B cell (primary cell): ENCODE data around the gene CAMK2B. TPM values are rescaled to one million over a fixed set of nuclear protein-coding genes. Genes with fewer than 3 reads are reported as not detected.

Experiments
- ATAC-seq: fragments of 200-7000 bp; cut with Tn5 transposase; one replicate; pipeline ENCODE4 v1.10.0; 2021; ENCODE audit warnings: low read depth, mild to moderate bottlenecking, moderate number of reproducible peaks, moderate library complexity
- CTCF ChIA-PET: fragments of 350-600 bp; sonication (Branson Sonifier 250); formaldehyde crosslinking; loops from one replicate; lab custom pipeline; 2021; ENCODE audit warnings: antibody characterized with exemption, inconsistent platforms; lab: Charles Lee
- POLR2A ChIA-PET: fragments of 350-600 bp; sonication (Branson Sonifier 250); formaldehyde crosslinking; loops from one replicate; lab custom pipeline; 2021; ENCODE audit warnings: antibody characterized with exemption; lab: Charles Lee
- DNase-seq: peaks from one replicate; pipeline ENCODE4 v3.0.0; 2013
- H2AFZ ChIP-seq: 2 replicates; pipeline ENCODE4 v1.6.1; 2012; ENCODE audit warnings: mild to moderate bottlenecking, low read depth, low read length; ENCODE audit not compliant: insufficient read depth, poor library complexity, severe bottlenecking
- H3K27ac ChIP-seq, 2 donors: 1 replicate in 1 of 2; 2 replicates in 1 of 2; pipeline ENCODE4 v1.5.1; 2012 to 2013; ENCODE audit warnings: low read length in 2 of 2, mild to moderate bottlenecking in 2 of 2, moderate library complexity in 1 of 2
- H3K27me3 ChIP-seq, 4 experiments: fragments of 200-600 bp in 1 of 4; sonication (generic) in 1 of 4; replicated peaks in 1 of 4; 1 replicate in 2 of 4; 2 replicates in 2 of 4; pipeline versions ENCODE4 v1.6.1 to v1.7.0; 2013 to 2016; ENCODE audit warnings: low read length in 3 of 4, mild to moderate bottlenecking in 2 of 4, mixed read lengths in 1 of 4, moderate library complexity in 1 of 4; ENCODE audit not compliant: insufficient read depth in 4 of 4, control insufficient read depth in 3 of 4; ENCODE audit errors: control extremely low read depth in 1 of 4
- H3K36me3 ChIP-seq, 2 experiments: replicated peaks in 1 of 2; 1 replicate in 1 of 2; 2 replicates in 1 of 2; pipeline versions ENCODE4 v1.6.1 to v1.7.1; 2013; ENCODE audit warnings: low read length in 1 of 2; ENCODE audit not compliant: insufficient read depth in 2 of 2, control insufficient read depth in 1 of 2; ENCODE audit errors: control extremely low read depth in 1 of 2, extremely low read depth in 1 of 2
- H3K4me1 ChIP-seq, 2 donors: fragments of 200-600 bp in 1 of 2; sonication (generic) in 1 of 2; 1 replicate in 1 of 2; 2 replicates in 1 of 2; pipeline versions ENCODE4 v1.5.1 to v1.6.1; 2013 to 2017; ENCODE audit warnings: low read length in 2 of 2; ENCODE audit not compliant: control insufficient read depth in 2 of 2, insufficient read depth in 2 of 2
- H3K4me2 ChIP-seq: replicated peaks from 2 replicates; pipeline ENCODE3; 2012; ENCODE audit warnings: mild to moderate bottlenecking, low read depth, low read length; ENCODE audit not compliant: poor library complexity, severe bottlenecking
- H3K4me3 ChIP-seq, 5 experiments: fragments of 200-600 bp in 1 of 5; sonication (generic) in 1 of 5; 1 replicate in 3 of 5; 2 replicates in 2 of 5; pipeline versions ENCODE4 v1.5.1 to v1.7.0; 2011 to 2016; ENCODE audit warnings: low read length in 4 of 5, mild to moderate bottlenecking in 4 of 5, low read depth in 2 of 5, control low read depth in 1 of 5, moderate library complexity in 1 of 5; ENCODE audit not compliant: insufficient read depth in 1 of 5; ENCODE audit errors: control extremely low read depth in 1 of 5, extremely low read depth in 1 of 5
- H3K79me2 ChIP-seq: fragments of 200-600 bp; sonication (generic); one replicate; pipeline ENCODE4 v1.6.0; 2016; ENCODE audit warnings: low read length; ENCODE audit not compliant: control insufficient read depth, insufficient read depth
- H3K9ac ChIP-seq: fragments of 200-600 bp; sonication (generic); 2 replicates; pipeline ENCODE4 v1.6.1; 2017; ENCODE audit warnings: mild to moderate bottlenecking, low read length, moderate library complexity
- H3K9me3 ChIP-seq, 3 donors: one replicate each; pipeline versions ENCODE4 v1.6.1 to v1.7.1; 2013; ENCODE audit warnings: low read length in 2 of 3; ENCODE audit not compliant: control insufficient read depth in 2 of 3, insufficient read depth in 1 of 3; ENCODE audit errors: control extremely low read depth in 1 of 3
- H4K20me1 ChIP-seq: 2 replicates; pipeline ENCODE4 v1.6.0; 2012; ENCODE audit warnings: mild to moderate bottlenecking, low read length; ENCODE audit not compliant: insufficient read depth, control insufficient read depth, poor library complexity, severe bottlenecking
- H3K27ac Mint-ChIP-seq: one replicate; pipeline ENCODE4 v1.8.0; 2021; ENCODE audit warnings: mixed read lengths
- H3K27me3 Mint-ChIP-seq: one replicate; pipeline ENCODE4 v1.8.0; 2021; ENCODE audit warnings: mixed read lengths
- H3K4me1 Mint-ChIP-seq: one replicate; pipeline ENCODE4 v1.8.0; 2021; ENCODE audit warnings: mixed read lengths
- H3K4me3 Mint-ChIP-seq: one replicate; pipeline ENCODE4 v1.8.0; 2021; ENCODE audit warnings: mixed read lengths
- H3K9me3 Mint-ChIP-seq: one replicate; pipeline ENCODE4 v1.8.0; 2022; ENCODE audit warnings: mixed read lengths; ENCODE audit not compliant: insufficient read depth
- EZH2 ChIP-seq: IDR thresholded peaks from 2 replicates; pipeline ENCODE4 v1.6.1; 2012; ENCODE audit warnings: borderline replicate concordance, low read depth, mild to moderate bottlenecking, moderate library complexity, low read length; ENCODE audit not compliant: insufficient read depth, poor library complexity, severe bottlenecking
- WGBS: methylation state at CpG from one replicate; pipeline ENCODE4 v1.1.5; 2013; ENCODE audit warnings: missing lambda C conversion rate; ENCODE audit not compliant: insufficient coverage; 5-methylcytosine and 5-hydroxymethylcytosine counted together
- intact Hi-C: fragments of 100-400 bp; cut with micrococcal nuclease; formaldehyde crosslinking; loops from one replicate; pipeline ENCODE4 v1.10.0; 2022
- polyA plus RNA-seq: library from polyadenylated mRNA; depleted of rRNA; stranded (reverse); fragments of >200 nt; gene quantifications from 2 replicates; pipeline ENCODE4 v1.2.3, GENCODE V29; 2012
- total RNA-seq, 2 donors: library from RNA; stranded (reverse); fragments of 120-200 nt in 1 of 2; gene quantifications; 1 replicate in 1 of 2; 2 replicates in 1 of 2; pipeline versions ENCODE4 v1.2.3 to v1.2.4, GENCODE V29; 2013 to 2022
- TF ChIP-seq, protein P1 (sequence below): fragments of 200-600 bp; IDR thresholded peaks from one replicate; pipeline ENCODE4 v1.8.0; 2022; ENCODE audit warnings: antibody characterized with exemption, mild to moderate bottlenecking

Gene CAMK2B
- total and polyA plus RNA-seq, 2 donors (not counting 1 experiment from before 2014, with no cell fraction given), result 0.42 TPM; not detected in 1

DNA sequence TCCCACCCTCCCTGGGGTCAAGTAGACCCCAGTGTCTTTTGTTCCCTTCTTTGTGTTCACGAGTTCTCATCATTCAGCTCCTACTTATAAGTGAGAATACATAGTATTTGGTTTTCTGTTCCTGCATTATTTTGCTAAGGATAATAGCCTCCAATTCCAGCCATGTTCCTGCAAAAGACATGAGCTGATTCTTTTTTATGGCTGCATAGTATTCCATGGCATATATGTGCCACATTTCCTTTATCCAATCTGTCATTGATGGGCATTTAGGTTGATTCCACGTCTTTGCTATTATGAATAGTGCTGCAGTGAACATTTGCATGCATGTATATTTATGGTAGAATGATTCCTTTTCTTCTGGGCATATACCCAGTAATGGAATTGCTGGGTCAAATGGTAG, 28.3 kb upstream of the CAMK2B start:
- POLR2A ChIA-PET, result no interaction called here
- intact Hi-C loops, result no loop called here
- no peak overlapping the region for H2AFZ ChIP-seq
- ATAC-seq, result no peak
- no CpG with 5 or more reads among the region's 2 CpGs for WGBS
- H3K4me3 ChIP-seq, result no peak overlapping the region
- H3K36me3 ChIP-seq, result no peaks in the 10 kb centered on the region
- H3K4me3 Mint-ChIP-seq, result no peak overlapping the region
- H3K4me1 ChIP-seq, result no peaks in the 10 kb centered on the region
- H4K20me1 ChIP-seq, result no peaks in the 10 kb centered on the region
- H3K9me3 Mint-ChIP-seq, result peaks cover 4% of the 10 kb centered on the region
- no peak overlapping the region for H3K27ac Mint-ChIP-seq
- TF ChIP-seq EZH2, result no peak
- TF ChIP-seq, protein P1, sequence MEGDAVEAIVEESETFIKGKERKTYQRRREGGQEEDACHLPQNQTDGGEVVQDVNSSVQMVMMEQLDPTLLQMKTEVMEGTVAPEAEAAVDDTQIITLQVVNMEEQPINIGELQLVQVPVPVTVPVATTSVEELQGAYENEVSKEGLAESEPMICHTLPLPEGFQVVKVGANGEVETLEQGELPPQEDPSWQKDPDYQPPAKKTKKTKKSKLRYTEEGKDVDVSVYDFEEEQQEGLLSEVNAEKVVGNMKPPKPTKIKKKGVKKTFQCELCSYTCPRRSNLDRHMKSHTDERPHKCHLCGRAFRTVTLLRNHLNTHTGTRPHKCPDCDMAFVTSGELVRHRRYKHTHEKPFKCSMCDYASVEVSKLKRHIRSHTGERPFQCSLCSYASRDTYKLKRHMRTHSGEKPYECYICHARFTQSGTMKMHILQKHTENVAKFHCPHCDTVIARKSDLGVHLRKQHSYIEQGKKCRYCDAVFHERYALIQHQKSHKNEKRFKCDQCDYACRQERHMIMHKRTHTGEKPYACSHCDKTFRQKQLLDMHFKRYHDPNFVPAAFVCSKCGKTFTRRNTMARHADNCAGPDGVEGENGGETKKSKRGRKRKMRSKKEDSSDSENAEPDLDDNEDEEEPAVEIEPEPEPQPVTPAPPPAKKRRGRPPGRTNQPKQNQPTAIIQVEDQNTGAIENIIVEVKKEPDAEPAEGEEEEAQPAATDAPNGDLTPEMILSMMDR, result no peak
- H3K4me2 ChIP-seq, result no peak overlapping the region
- H3K9ac ChIP-seq, result no peak overlapping the region
- H3K9me3 ChIP-seq, result peaks cover 0 to 12% (median 9%) of the 10 kb centered on the region in 3 donors
- no peak overlapping the region for H3K27ac ChIP-seq
- no peak for DNase-seq
- H3K27me3 Mint-ChIP-seq, result peaks cover 47% of the 10 kb centered on the region
- H3K79me2 ChIP-seq, result no peaks in the 10 kb centered on the region
- CTCF ChIA-PET, result no interaction called here
- H3K4me1 Mint-ChIP-seq, result no peaks in the 10 kb centered on the region
- peaks cover 0 to 11% (median 3%) of the 10 kb centered on the region in 4 experiments for H3K27me3 ChIP-seq

DNA sequence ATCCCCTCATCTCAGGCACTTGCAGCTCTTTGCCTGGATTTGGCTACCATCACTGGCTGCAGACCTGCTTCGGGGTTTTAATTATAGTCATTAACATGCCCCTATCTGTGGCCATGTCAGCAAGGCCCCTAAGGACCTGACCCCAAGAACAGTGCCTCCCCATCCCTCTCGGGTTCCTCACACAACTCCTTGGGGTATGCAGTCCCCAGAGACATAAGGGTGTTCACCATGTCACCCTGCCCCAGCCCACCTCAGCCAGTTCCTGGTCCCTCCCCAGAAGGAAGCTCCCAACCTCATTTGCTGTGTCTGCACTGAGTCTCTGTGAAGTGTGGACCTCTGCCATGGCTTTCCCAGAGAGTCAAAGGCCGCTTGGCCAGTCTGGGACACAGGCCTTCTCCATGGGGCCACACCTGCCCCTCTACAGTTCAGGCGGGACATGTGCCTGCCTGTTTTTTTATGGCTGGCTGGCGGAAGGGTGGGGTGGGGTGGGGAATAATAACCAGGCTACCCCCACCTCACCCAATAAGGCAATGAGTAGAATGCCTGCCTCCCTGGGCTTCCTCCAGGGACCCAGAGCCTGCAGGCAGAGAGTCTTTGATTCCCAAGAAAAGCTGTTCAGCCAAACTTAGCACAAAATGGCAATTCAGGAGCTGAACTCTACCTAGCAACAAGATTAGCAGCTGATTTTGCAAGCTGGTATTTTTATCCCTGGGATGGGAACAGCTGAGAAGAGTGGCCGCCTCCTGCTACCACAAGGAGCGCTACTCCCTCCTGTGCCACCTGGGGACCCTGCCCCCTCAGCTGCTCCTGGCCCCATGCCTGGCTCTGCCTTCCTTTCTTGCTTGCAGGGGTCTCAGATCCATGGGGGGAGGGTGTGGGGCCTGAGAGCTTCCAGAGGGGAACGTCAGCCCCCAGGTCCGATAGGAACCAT, 23.7 kb upstream of the CAMK2B start:
- no peak overlapping the region for H3K27ac Mint-ChIP-seq
- H3K27ac ChIP-seq, result no peak overlapping the region
- no peaks in the 10 kb centered on the region for H3K36me3 ChIP-seq
- CTCF ChIA-PET, result interaction anchor here (1.0 kb wide), 1 partner anchor 216 kb away, joined by 3 read pairs; no protein-coding TSS in a partner anchor
- H3K27me3 Mint-ChIP-seq, result peaks cover 45% of the 10 kb centered on the region
- H2AFZ ChIP-seq, result no peak overlapping the region
- DNase-seq (no peak), ATAC-seq (no peak)
- intact Hi-C loops, result no loop called here
- no peaks in the 10 kb centered on the region for H4K20me1 ChIP-seq
- peaks cover 0 to 14% (median 9%) of the 10 kb centered on the region in 3 donors for H3K9me3 ChIP-seq
- H3K4me3 Mint-ChIP-seq, result no peak overlapping the region
- no peak overlapping the region for H3K9ac ChIP-seq
- no peak for TF ChIP-seq EZH2
- TF ChIP-seq, protein P1, result no peak
- H3K27me3 ChIP-seq, result peaks cover 0 to 14% (median 2%) of the 10 kb centered on the region in 4 experiments
- H3K4me2 ChIP-seq, result no peak overlapping the region
- 90% methylated on average over 6 of the region's 9 CpGs for WGBS
- no peak overlapping the region for H3K4me3 ChIP-seq
- no peaks in the 10 kb centered on the region for H3K79me2 ChIP-seq
- POLR2A ChIA-PET, result no interaction called here
- H3K9me3 Mint-ChIP-seq, result peaks cover 4% of the 10 kb centered on the region
- H3K4me1 Mint-ChIP-seq, result no peaks in the 10 kb centered on the region
- H3K4me1 ChIP-seq, result no peaks in the 10 kb centered on the region
